HG03039 (cell line): ENCODE results near the gene ZBTB14.
A peak's percentile ranks its signal among the peaks of the same experiment; 100 is the strongest.

Experiments used
- ATAC-seq: cut with Tn5 transposase; IDR thresholded peaks from one replicate; pipeline ENCODE4 v1.9.1; 2021; ENCODE audit warnings: mild to moderate bottlenecking, moderate library complexity; ENCODE audit not compliant: unreplicated experiment

Gene ZBTB14

GRCh38 chr18:5295231-5295920 is at the start of gene ZBTB14:
Gene ZBTB14, minus strand, starts transcription at chr18:5295726. Its CDS starts 2,480 bp downstream, at chr18:5293246.
- peak; percentile 39 for ATAC-seq

GRCh38 chr18:5339202-5339834 is 43.8 kb upstream of the ZBTB14 start:
- ATAC-seq = no peak

GRCh38 chr18:5334456-5335075 is 39.0 kb upstream of the ZBTB14 start:
- ATAC-seq = no peak

- no peak for ATAC-seq
These were observed 22.7 kb upstream of the ZBTB14 start for GRCh38 chr18:5318061-5318700.

GRCh38 chr18:5317186-5317585 is 21.7 kb upstream of the ZBTB14 start:
- ATAC-seq = no peak

- no peak for ATAC-seq
These were observed 20.3 kb upstream of the ZBTB14 start for GRCh38 chr18:5315838-5316237.

- ATAC-seq = no peak
These were observed 15.9 kb upstream of the ZBTB14 start for GRCh38 chr18:5311301-5311989.

GRCh38 chr18:5309888-5310470 is 14.5 kb upstream of the ZBTB14 start:
- peak; percentile 90 for ATAC-seq

- ATAC-seq = no peak
These were observed 10.3 kb upstream of the ZBTB14 start for GRCh38 chr18:5305835-5306234.

GRCh38 chr18:5304232-5304631 is 8.7 kb upstream of the ZBTB14 start:
- ATAC-seq = no peak

GRCh38 chr18:5303636-5304035 is 8.1 kb upstream of the ZBTB14 start:
- no peak for ATAC-seq

- ATAC-seq = no peak
These were observed 7.1 kb upstream of the ZBTB14 start for GRCh38 chr18:5302606-5303005.

GRCh38 chr18:5300476-5301010 is 5.0 kb upstream of the ZBTB14 start:
- ATAC-seq = no peak

GRCh38 chr18:5298156-5298852 is 2.8 kb upstream of the ZBTB14 start:
- no peak for ATAC-seq

- no peak for ATAC-seq
These were observed 2.1 kb upstream of the ZBTB14 start for GRCh38 chr18:5297597-5297996.

- ATAC-seq = peak; percentile 9
These were observed 1.3 kb upstream of the ZBTB14 start for GRCh38 chr18:5296706-5297320.

- ATAC-seq = peak; percentile 55
These were observed 617 bp upstream of the ZBTB14 start for GRCh38 chr18:5295981-5296705.

- ATAC-seq = peak; percentile 12
These were observed 882 bp downstream of the ZBTB14 start for GRCh38 chr18:5294457-5295230.
